HFF-Myc (cell line): ENCODE results near the gene CHSY1.

Experiments
- DNase-seq: peaks from one replicate; pipeline ENCODE4 v3.0.0-alpha.2; 2011; ENCODE audit warnings: low read depth; ENCODE audit errors: extremely low read depth
- H3K4me3 ChIP-seq: replicated peaks from 2 replicates; pipeline ENCODE4 v1.5.1; 2011; ENCODE audit warnings: low read depth, mild to moderate bottlenecking, control low read depth, low read length
- TF ChIP-seq, protein P1 (sequence below): IDR thresholded peaks from 2 replicates; pipeline ENCODE4 v1.5.1; 2012; ENCODE audit warnings: mild to moderate bottlenecking, low read depth, low read length, control low read depth; ENCODE audit errors: missing control alignments

The CHSY1 gene

GRCh38 chr15:101267320-101268104 lies 15.7 kb upstream of the CHSY1 start:
- no peak overlapping the region for H3K4me3 ChIP-seq
- peak; percentile 51 for DNase-seq
- TF ChIP-seq, protein P1, sequence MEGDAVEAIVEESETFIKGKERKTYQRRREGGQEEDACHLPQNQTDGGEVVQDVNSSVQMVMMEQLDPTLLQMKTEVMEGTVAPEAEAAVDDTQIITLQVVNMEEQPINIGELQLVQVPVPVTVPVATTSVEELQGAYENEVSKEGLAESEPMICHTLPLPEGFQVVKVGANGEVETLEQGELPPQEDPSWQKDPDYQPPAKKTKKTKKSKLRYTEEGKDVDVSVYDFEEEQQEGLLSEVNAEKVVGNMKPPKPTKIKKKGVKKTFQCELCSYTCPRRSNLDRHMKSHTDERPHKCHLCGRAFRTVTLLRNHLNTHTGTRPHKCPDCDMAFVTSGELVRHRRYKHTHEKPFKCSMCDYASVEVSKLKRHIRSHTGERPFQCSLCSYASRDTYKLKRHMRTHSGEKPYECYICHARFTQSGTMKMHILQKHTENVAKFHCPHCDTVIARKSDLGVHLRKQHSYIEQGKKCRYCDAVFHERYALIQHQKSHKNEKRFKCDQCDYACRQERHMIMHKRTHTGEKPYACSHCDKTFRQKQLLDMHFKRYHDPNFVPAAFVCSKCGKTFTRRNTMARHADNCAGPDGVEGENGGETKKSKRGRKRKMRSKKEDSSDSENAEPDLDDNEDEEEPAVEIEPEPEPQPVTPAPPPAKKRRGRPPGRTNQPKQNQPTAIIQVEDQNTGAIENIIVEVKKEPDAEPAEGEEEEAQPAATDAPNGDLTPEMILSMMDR: no peak

DNA sequence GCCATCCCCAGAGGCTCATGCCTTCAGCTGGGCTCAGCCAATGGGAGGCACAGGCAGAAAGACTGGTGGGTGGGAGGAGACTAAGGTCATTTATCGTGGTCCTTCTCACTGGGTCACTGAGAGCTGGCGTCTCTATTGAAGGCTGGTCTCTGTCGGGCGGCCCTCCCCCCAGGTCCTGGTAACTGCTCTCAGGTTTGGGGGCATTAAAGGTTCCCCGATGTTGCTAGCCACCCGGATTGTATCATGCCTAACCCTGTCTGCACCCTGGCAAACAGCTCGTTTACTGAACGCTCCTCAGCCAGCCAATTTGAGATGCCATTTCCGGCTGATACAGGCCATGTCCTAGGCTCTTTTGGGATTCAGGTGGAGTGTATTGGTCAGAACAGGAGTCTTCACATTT lies 14.9 kb upstream of the CHSY1 start:
- TF ChIP-seq, protein P1: no peak
- no peak for DNase-seq

DNA sequence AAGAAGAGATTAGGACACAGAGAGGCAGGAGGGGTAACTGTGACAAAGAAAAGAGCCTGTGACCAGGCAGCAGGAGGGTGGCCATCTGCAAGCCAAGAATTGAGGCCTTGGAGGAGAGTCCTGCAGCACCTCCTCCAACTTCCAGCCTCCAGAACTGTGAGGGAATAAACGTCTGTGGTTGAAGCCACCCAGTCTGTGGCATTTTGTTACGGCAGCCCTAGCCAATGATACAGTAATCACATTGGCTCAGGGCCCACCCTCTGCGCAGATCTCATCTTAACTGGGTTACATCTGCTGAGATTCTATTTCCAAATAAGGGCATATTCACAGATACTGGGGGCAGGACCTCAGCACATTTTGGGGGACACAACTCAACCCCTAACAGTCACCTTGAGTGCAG lies 14.2 kb upstream of the CHSY1 start:
- DNase-seq: no peak

More for the DNA sequence above, 14.9 kb upstream of the CHSY1 start:
- no peak overlapping the region for H3K4me3 ChIP-seq

GRCh38 chr15:101264911-101265641 lies 13.2 kb upstream of the CHSY1 start:
- H3K4me3 ChIP-seq: no peak overlapping the region
- TF ChIP-seq, protein P1: no peak

More for the DNA sequence above, 14.2 kb upstream of the CHSY1 start:
- H3K4me3 ChIP-seq: no peak overlapping the region
- TF ChIP-seq, protein P1: no peak

GRCh38 chr15:101264011-101264410 lies 12.2 kb upstream of the CHSY1 start:
- TF ChIP-seq, protein P1: no peak

More at GRCh38 chr15:101264911-101265641, 13.2 kb upstream of the CHSY1 start:
- no peak for DNase-seq

DNA sequence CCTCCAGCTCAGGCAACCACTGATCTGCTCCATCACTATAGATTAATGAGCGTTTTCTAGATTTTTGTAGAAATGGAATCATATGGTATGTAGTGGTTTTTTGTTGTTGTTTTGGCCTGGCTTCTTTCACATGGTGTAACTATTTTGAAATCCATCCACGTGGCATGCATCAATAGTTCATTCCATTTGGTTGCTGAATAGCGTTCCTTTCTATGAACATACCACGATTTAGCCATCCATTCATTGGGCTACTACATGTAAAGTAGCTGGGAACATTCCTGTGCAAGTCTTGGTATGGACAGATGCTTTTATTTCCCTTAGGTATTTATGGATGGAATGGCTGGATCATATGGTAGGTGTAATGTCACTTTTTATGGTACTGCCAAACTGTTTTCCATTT lies 10.7 kb upstream of the CHSY1 start:
- TF ChIP-seq, protein P1: no peak
- no peak for DNase-seq
- H3K4me3 ChIP-seq: no peak overlapping the region

More at GRCh38 chr15:101264011-101264410, 12.2 kb upstream of the CHSY1 start:
- no peak overlapping the region for H3K4me3 ChIP-seq
- DNase-seq: no peak
